NCI-H460 (cell line): ENCODE data around the gene RPP21. TPM values are rescaled to one million over a fixed set of nuclear protein-coding genes. Genes with fewer than 3 reads are reported as not detected.
A peak's percentile ranks its signal among the peaks of the same experiment; 100 is the strongest.

Source experiments
- DNase-seq: peaks from one replicate; pipeline ENCODE4 v3.0.0-alpha.2; 2016; ENCODE audit warnings: low read depth; ENCODE audit errors: extremely low read depth
- total RNA-seq: library from RNA; depleted of rRNA; stranded (reverse); fragments of >200 nt; shearing (Covaris generic); gene quantifications from 2 replicates; pipeline ENCODE4 v1.2.3, GENCODE V29; 2014

Gene RPP21
- total RNA-seq, 1 experiment from 2014 or later: 42.7 TPM

DNA sequence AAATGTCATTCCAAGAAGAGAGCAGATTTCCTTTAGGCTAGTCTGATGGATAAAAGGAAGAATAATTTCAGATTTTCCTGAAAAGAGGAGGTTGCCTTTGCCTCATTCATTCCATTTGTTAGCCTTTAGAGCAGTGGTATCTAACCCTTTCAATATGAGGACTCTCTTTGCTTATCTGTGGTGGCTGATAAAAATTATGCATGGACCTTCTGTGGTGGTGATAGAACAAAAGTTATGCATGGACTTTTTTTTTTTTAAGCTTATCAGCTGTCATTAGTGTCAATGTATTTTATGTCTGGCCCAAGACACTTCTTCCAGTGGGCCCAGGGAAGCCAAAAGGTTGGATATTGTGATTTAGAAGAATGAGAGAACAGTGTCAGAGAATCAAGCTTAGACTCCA is 16.6 kb upstream of the RPP21 start:
- no peak for DNase-seq

DNA sequence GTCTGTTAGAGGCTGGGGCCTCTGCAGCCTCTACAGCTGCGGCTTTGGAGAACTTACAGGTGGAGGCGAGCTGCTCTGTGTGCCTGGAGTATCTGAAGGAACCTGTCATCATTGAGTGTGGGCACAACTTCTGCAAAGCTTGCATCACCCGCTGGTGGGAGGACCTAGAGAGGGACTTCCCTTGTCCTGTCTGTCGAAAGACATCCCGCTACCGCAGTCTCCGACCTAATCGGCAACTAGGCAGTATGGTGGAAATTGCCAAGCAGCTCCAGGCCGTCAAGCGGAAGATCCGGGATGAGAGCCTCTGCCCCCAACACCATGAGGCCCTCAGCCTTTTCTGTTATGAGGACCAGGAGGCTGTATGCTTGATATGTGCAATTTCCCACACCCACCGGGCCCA is 15.6 kb upstream of the RPP21 start:
- DNase-seq: no peak

DNA sequence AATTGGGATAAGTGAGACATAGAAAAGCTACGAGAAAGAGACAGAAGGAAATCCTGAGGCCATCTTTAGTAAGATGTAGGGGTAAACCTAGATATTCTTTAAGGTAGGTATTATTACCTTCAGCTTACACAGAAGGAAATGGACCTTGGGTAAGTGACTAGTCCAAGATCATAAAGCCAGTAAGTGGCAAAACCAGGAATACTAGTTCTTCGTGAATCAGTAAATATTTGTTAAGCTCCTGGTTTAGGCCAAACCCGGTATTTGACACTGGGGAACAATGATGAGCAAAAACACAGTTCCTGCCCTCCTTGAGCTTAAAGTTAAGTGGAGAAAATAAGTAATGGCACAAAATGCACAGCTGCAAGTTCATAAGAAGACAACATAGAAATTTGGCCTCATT is 13.0 kb upstream of the RPP21 start:
- no peak for DNase-seq

DNA sequence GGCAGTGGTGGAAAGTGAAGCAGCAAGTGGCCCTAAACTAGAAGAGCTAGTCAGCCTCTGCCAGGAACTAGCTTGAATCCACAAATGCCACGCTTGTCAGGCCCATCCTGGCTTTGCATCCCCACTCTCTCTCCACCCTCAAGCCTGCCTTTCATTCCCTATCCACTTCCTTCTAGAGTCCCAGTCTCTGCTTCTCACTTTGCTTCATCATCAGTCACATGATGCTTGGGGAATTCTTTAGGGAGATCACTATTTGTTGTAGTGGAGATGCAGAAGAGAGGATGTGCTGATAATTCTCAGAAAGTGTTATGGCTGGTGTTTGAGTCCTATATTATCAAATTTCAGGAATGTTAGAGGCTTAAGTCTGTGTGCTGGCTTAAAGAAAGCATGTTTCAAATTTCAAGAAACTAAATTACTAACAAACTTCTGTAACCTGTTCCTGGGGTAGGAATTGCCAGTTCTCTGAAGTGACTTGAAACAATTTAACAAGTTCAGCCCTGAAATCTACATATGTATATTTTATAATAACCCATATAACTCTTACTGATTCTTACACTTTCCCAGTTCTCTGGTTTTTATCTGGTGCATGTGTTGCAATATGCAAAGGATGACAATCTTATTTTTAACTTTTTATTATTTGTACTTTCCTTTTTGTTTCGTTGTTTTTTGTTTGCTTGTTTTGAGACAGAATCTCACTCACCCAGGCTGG is 10.7 kb upstream of the RPP21 start:
- no peak for DNase-seq

DNA sequence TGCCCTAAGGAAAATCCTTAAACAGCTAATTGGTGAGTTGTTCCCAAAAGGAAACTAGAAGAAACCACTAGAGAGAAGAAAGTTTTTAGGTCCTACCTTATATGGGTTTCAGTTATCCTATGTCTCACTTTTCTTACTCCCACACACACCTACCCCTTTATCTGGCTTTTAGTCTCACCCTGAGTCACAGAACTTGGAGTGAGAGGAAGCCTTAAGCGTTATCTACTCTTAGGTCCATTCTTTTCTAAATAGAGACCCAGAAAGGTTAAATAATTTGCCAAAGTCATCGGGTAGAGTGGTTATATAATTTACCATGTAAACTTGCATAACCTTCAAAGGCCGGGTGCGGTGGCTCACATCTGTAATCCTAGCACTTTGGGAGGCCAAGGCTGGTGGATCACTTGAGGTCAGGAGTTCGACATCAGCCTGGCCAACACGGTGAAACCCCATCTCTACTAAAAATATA is 4.3 kb upstream of the RPP21 start:
- DNase-seq: no peak

DNA sequence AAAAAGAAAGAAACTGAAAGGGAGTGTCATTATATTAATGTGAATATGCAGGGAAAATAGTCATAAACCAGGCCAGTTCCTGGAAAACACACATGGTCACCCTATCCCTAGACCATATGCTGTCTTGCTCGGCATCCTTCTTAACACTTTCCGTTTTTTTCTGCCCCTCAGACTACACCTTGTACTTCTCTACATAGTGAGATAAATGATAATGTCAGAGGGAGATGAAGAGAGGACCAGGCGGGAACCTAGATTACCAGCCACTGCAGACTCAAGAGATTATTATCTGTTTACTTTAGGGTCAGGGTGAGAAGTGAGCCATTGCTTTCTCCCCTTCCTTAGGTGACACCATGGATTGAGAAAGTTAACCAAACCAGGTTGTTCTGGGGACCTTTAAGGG is 3.7 kb upstream of the RPP21 start:
- no peak for DNase-seq

DNA sequence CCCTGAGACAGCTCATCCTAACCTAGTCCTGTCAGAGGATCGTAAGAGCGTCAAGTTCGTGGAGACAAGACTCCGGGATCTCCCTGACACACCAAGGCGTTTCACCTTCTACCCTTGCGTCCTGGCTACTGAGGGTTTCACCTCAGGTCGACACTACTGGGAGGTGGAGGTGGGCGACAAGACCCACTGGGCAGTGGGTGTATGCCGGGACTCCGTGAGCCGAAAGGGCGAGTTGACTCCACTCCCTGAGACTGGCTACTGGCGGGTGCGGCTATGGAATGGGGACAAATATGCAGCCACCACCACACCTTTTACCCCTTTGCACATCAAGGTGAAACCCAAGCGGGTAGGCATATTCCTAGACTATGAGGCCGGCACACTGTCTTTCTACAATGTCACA is 3.2 kb upstream of the RPP21 start:
- no peak for DNase-seq

DNA sequence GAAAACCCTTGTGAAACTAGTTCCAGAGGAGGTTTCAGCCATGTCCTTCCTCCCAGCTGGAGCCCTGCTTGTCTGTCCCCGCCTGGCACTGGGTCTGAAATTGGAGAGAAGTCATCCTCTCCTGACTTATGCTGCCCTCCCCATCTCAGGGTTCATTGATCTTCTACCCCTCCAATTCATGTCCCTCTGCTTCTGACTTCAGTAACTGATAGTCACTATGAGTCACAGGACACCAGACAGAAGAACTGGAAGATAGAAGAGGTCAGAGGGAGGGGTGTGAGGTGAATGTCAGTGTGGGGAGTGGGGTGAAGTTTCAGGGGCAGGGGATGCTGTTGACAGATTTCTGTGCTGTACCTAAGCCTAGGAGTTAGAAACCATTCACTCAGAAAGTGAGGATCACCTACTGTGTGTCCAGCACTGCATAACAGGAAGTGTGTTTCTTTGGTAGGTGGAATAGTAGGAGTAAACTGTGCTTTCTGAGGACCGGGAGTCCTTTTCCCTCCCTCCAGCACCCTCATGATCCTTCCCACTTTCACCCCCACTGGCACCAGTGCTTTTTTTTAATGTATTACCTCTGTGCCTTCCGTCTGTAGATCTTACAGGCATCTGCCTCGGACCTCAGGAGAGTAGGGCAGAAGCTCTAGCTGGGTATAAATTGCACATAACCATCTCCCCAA is 627 bp upstream of the RPP21 start:
- DNase-seq: no peak

DNA sequence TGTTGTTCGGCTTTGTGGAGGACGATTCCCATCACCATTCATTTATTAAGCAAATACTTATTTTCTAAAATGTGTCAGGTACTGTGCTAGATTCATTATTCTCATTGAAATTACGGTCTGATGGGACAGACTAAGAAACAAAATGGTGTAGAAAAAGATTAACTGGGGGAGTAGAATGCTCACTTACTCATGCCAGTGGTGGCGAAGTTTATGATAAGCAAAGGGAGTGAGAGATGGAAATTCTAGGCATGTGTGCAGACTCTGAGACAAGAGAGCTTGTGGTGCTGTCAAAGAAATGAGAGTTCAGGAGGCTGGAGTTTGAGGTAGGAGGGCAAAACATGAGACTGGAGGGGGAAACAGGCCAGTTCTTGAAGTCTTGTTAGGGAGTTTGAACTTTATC is 896 bp downstream of the RPP21 start:
- no peak for DNase-seq

DNA sequence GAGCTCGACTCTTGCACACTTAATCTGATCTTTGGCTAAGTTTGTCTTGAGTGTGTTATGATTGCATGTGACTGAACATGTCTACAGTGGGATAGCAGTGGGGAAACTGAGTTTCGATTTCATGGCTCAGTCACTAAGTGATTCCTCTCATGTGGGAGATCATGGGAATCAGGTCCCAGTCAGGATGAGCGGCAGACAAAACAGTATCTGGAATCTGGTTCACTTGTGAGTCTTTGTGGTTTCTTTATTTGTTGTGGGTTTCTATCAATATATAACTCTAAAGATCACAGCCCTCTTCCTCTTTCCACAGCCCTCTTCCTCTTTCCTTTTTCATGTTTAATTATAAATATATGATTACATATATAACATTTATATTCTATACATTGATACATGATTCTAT is 4.0 kb downstream of the RPP21 start:
- no peak for DNase-seq

DNA sequence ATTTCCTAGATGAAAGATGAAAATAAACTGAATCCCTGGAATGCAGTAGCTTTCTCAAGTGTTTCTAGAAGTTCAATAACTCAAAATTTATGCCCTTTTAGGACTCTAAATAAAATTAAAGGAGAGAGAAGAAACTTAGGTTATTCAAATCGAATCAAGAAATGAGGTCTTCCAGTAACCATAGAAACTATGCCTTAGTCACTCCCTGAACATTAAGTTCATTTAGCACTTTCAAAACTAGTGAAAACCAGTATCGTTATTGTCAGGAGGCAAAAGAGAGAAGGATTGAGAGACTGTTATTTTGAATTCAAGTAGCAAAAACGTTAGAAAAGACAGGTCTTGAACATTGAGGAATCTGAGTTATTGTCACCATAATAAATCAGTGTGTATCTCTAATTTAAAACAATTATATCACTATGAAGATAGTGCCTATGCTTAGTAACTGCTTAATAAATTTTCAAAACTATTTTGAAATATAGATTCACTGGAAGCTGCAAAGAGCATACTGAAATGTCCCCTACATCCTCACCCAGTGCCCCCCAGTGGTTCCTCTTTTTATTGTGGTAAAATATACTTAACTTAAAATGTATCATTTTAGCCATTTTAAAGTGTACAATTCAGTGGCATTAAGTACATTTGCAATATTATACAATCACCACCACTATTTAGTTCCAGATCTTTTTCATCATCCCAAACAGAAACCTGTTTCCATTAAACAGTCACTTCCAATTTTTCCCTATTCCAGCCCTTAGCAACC is 4.6 kb downstream of the RPP21 start:
- DNase-seq: no peak

DNA sequence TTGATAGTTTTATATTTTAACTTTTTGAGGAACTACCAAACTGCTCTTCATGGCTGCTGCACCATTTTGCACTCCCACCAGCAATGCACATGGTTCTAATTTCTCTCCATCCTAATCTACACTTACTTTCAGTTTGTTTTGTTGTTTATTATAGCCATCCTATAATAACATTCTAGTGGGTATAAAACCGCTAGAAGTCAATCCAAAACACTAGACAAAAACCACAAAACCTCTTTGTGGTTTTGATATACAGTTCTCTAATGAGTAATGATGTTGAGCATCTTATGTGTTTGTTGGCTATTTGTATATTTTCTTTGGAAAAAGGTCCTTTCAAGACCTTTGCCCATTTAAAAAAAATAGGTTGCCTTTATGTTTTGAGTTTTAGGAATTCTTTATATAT is 5.6 kb downstream of the RPP21 start:
- no peak for DNase-seq

DNA sequence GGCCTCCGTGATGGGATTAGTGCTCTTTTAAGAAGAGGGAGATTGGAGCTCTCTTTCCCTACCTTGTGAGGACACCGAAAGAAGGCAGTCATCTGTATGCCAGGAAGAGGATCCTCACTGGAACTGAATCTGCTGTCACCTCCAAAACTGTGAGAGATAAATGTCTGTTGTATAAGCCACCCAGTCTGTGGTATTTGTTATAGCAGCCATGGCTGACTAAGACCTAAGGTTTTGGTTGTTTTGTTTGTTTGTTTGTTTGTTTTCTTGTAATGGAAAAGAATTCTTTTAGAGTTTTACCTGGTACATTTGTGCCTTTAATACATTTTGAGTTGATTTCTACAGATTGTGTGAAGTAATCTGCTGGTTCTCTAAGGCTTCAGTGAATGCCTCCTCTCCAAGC is 7.6 kb downstream of the RPP21 start:
- DNase-seq: no peak

DNA sequence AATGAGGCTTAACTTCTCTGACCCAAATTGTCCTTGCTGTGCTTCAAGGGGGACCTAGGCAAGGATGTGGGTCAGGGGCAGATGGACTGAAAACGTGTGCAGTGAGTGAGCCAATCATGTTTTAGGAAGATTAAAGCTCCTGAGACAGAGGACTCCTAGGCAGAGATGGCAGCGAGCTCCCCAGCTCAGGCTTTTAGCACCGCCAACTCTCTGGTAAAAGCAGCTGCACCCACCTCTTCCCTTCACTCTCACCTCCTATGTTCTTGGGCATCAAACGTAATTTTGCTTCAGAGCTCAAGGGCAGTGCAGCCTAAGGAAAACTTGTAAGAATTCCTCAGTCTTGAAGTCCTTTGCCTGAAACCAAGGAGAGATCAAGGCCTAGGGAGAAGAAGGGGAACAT is 10.3 kb downstream of the RPP21 start:
- DNase-seq: no peak

DNA sequence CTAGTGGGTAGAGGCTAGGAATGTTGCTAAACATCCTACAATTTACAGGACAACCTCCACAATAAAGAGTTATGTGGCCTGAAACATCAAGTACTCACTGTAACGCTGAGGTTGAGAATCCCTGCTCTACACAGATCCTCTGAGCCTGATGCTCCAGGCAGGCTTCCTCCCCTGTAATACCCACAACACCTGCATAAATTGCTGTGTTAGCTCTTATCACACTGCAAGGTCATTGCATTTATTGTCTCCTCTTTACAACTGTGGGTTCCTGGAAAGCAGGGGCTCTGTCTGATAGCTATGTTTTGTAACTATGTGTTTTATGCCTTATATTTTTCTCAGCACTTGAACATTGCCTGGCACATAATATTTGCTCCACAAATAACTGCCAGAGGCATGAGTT is 11.6 kb downstream of the RPP21 start:
- DNase-seq: no peak

DNA sequence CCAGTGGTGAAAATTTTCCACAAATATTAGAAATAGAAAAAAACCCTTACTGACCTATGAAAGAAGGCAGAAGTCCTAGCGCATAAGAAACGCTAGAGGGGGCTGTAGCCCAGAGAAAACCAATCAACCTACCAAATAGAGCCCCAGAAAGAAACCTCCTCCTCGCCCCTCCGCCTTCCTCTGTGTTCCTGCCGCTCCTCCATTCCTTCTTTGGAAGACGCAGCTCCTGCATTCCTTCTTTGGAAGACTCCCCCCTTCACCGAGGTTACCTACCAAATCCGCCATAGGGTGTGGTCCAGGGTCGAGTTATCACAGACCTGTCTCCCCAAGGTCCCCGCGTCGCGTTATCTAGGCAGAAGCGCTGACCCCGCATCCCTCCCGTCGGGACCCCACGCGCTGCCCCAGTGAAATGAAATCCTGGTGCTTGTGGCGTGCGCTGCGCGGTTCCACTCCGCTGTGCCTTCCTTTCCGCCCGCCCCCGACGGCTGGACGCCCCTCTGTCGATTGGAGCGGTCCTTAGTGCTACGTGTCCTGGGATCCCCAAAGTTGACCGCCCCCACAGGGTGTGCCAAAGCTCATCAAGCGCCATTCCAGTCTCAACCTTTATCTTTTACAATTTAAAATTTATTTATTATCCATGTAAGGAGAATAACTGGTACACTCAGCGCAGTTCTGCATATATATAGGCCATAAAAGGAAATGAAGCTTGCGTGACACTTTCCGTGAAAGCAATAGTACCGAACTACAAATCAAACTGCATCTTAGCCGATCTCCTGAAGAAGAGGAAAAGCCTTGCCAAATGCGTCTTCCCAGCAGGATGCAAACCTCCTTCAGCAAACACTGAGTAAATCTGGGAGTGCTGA is 13.0 kb downstream of the RPP21 start:
- peak; percentile 34 for DNase-seq

DNA sequence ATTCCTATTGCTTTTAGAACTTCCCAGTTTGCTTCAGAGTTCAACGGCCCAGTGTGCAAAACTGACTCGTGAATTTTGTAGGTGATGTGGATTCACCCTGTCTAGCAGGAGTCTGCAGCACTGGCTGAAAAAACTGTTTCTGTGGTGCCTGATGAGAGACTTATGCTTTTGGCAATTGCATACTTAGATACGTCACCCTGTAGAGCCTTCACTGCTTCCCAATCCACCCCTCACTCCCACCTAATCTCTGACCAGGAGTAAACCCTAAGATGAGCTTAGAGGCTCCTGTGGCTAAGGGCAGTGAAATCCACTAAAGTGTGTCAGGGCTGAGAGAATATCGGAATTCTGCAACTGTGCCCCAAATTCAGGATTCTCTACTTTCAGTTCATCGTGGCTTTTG is 14.3 kb downstream of the RPP21 start:
- no peak for DNase-seq

DNA sequence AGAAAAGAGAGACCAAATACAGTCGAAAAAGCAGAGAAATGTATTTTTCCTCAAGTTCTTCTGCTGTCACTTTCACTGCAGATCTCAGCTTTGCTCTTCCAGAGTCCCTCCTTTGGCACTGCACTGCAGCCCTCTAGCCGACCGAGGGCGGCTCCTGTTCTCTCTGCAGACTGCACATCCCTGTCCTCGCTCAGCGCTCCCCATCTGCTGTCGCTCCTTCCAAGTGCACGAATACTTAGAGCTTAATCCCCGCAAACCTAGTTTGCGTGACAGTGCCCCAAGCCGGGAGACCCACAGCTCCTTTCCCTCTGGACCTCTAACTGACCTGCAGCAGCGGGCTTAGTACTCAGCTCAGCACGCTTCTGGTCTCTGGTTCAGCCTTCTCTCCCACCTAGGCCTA is 15.2 kb downstream of the RPP21 start:
- DNase-seq: no peak

DNA sequence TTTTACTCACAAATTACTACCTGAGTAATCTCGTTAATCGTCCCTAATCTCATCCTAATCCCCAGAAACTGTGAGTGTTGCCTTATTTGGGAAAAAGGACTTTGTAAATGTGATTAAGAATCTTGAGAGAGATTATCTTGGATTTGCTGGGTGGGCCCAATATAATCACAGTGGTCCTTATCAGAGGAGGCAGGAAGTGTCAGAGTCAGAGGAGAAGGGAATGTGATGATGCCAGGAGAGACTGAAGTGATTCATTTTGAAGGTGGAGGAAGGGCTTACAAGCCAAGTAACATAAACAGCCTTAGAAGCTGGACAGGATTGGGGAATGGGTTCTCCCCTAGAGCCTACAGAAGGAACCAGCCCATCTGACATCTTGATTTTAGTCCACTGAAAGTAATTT is 16.7 kb downstream of the RPP21 start:
- no peak for DNase-seq

DNA sequence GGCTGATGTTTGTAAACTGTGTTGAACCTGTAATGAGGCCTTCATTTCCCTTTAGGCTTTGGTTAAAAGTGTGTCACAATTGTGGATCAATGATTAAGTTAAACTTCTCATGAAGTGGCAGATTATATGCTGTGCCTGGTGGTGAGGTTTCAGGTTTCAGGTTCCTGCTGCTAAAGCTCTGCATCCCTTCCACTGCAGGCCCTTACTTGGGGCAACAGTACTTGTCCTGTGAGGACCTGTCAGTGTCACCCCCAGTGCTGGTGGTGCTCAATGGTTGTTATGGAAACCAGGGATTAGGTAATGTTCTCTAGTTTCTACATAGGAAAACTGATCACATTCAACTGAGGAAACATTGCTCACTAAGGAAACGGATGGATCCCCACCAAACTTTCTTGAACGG is 18.5 kb downstream of the RPP21 start:
- no peak for DNase-seq

DNA sequence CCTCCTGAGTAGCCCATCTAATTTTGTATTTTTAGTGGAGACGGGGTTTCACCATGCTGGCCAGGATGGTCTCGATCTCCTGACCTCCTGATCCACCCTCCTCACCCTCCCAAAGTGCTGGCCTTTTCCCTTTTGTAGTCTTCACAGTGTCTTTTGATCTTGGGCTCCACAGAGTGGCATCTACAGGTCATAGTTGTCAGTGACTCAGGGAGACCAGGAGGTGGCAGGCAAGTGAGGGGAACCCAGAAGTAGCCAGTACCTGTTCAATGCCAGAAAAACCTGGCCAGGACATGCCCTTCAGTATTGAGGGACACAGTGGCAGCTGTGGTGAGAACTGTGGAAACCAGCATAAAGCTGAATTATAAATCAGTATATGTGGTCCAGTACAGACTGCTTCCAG is 19.6 kb downstream of the RPP21 start:
- no peak for DNase-seq
